ENCODE measurements around the gene SYT14. TPM values are rescaled to one million over a fixed set of nuclear protein-coding genes. Genes with fewer than 3 reads are reported as not detected.

The SYT14 gene
- total and polyA plus RNA-seq, 2 of the 4 experiments (the other 2 are of a cell fraction), result 0.14 to 1.3 TPM

- H3K4ac ChIP-seq (ENCODE audit: low read depth, low read length), result no peak overlapping the region
- intact Hi-C loops (cut with micrococcal nuclease) (no loop called here), in situ Hi-C loops (cut with MboI; ENCODE audit: low sequenced_read_pairs) (no loop called here), dilution Hi-C loops (cut with HindIII; ENCODE audit: low sequenced_read_pairs, unreplicated experiment) (no loop called here)
- H3K18ac ChIP-seq (ENCODE audit: low read depth, low read length), result no peak overlapping the region
- no peak overlapping the region for H2BK120ac ChIP-seq (ENCODE audit: low read depth, low read length)
- H3K23ac ChIP-seq (ENCODE audit: low read depth, low read length), result no peak overlapping the region
- H2AK5ac ChIP-seq (ENCODE audit: low read depth, low read length), result no peak overlapping the region
- H3K27ac ChIP-seq (ENCODE audit: insufficient read depth, low read length), result no peak overlapping the region
- ChIA-PET POLR2A (ENCODE audit: unreplicated experiment) (no interaction called here), CTCF (no interaction called here)
- WGBS, 2 experiments (ENCODE audit: extremely low coverage in 2 of 2, insufficient read length in 1 of 2), result 29% methylated on average over 1 of the region's 1 CpG; no CpG with 5 or more reads in 1 of the 2 experiments
- no peak overlapping the region for H3K4me2 ChIP-seq (ENCODE audit: low read depth, low read length)
- ATAC-seq (ENCODE audit: low read depth), result no peak
- H3K27me3 ChIP-seq (ENCODE audit: control insufficient read depth, insufficient read depth, low read length), result no peaks in the 10 kb centered on the region
- no peak for TF ChIP-seq NFE2L2 (IDR thresholded peaks at IDR 0.05; ENCODE audit: low read depth, low read length)
- no peaks in the 10 kb centered on the region for H3K9me3 ChIP-seq (ENCODE audit: control insufficient read depth, insufficient read depth, low read length)
- no peaks in the 10 kb centered on the region for H4K20me1 ChIP-seq (ENCODE audit: insufficient read depth, low read length)
- H3K14ac ChIP-seq (replicated peaks; ENCODE audit: low read depth, low read length), result no peak overlapping the region
- no peak overlapping the region for H3K9ac ChIP-seq (ENCODE audit: low read depth, low read length)
- no peak overlapping the region for H2AFZ ChIP-seq (replicated peaks; ENCODE audit: low read length, poor library complexity)
- H3K4me3 ChIP-seq (ENCODE audit: insufficient read depth, low read depth, low read length), result no peak overlapping the region
- H2BK20ac ChIP-seq (ENCODE audit: low read depth, low read length), result no peak overlapping the region
- no TSS peak for BruUV-seq (replicated peaks)
- DNase-seq, result no peak
- H4K5ac ChIP-seq (ENCODE audit: low read depth, low read length), result no peak overlapping the region
- no peak overlapping the region for H2AK9ac ChIP-seq (replicated peaks; ENCODE audit: low read depth, low read length, poor library complexity)
- H3K56ac ChIP-seq (ENCODE audit: extremely low read depth, insufficient read depth, low read length), result no peak overlapping the region
- no peaks in the 10 kb centered on the region for H3K79me1 ChIP-seq (ENCODE audit: low read depth in 1 of 2, low read length in 2 of 2)
- no peaks in the 10 kb centered on the region for H3K9me1 ChIP-seq (ENCODE audit: insufficient read depth, low read length)
- H4K91ac ChIP-seq (ENCODE audit: insufficient read depth, low read depth, low read length), result no peak overlapping the region
- H3K4me1 ChIP-seq (ENCODE audit: control insufficient read depth, insufficient read depth, low read length), result no peaks in the 10 kb centered on the region
- H2BK5ac ChIP-seq (ENCODE audit: low read depth, low read length, poor library complexity, severe bottlenecking), result no peak overlapping the region
- no peaks in the 10 kb centered on the region for H3K36me3 ChIP-seq (ENCODE audit: control insufficient read depth, insufficient read depth, low read length)
- no peak overlapping the region for H2BK15ac ChIP-seq (ENCODE audit: low read depth, low read length)
- H4K8ac ChIP-seq (ENCODE audit: low read depth in 2 of 2, low read length in 2 of 2), result no peak overlapping the region
These were observed 115.1 kb downstream of the SYT14 start for GRCh38 chr1:210053126-210053525.
